HFFc6 (cell line): ENCODE data around the gene RNF213. TPM values are rescaled to one million over a fixed set of nuclear protein-coding genes. Genes with fewer than 3 reads are reported as not detected.

Experiments used
- DNase-seq: peaks from one replicate; pipeline ENCODE4 v3.0.0-alpha.2; 2018
- H3K27ac Mint-ChIP-seq: 2 replicates; pipeline ENCODE4 v1.8.0; 2020; ENCODE audit warnings: mild to moderate bottlenecking, mixed read lengths
- H3K27me3 Mint-ChIP-seq: 2 replicates; pipeline ENCODE4 v1.8.0; 2021; ENCODE audit warnings: mild to moderate bottlenecking, moderate library complexity, mixed read lengths; ENCODE audit not compliant: insufficient read depth
- H3K36me3 Mint-ChIP-seq: 2 replicates; pipeline ENCODE4 v1.8.0; 2021; ENCODE audit warnings: low read depth, mixed read lengths
- H3K4me1 Mint-ChIP-seq: 2 replicates; pipeline ENCODE4 v1.8.0; 2020; ENCODE audit warnings: low read depth, mixed read lengths
- H3K4me3 Mint-ChIP-seq: 2 replicates; pipeline ENCODE4 v1.8.0; 2020; ENCODE audit warnings: mild to moderate bottlenecking, moderate library complexity, mixed read lengths
- H3K9me3 Mint-ChIP-seq: 2 replicates; pipeline ENCODE4 v1.8.0; 2020; ENCODE audit warnings: mild to moderate bottlenecking, mixed read lengths
- CTCF ChIP-seq: fragments of 200-600 bp; sonication (generic); IDR thresholded peaks from 2 replicates; pipeline ENCODE4 v1.5.0; 2021; ENCODE audit warnings: antibody characterized with exemption, mild to moderate bottlenecking
- total RNA-seq, 6 experiments: library from RNA; stranded (reverse); fragmentation: NEBNext Ultra II Directional; extraction: Animal tissue kit (Norgen Biotek cat#: 25700); gene quantifications; 2 replicates in 1 of 6; 3 replicates in 5 of 6; pipeline ENCODE4 v1.2.3, GENCODE V29; 2021

The RNF213 gene
- total RNA-seq, 6 experiments from 2014 or later: 42.0 to 51.6 (median 48.3) TPM

- no peaks in the 10 kb centered on the region for H3K36me3 Mint-ChIP-seq
- no peaks in the 10 kb centered on the region for H3K4me1 Mint-ChIP-seq
- no peaks in the 10 kb centered on the region for H3K9me3 Mint-ChIP-seq
- no peak for TF ChIP-seq CTCF
- H3K27ac Mint-ChIP-seq: no peak overlapping the region
- no peak overlapping the region; the same call in 1 of the 2 replicates for H3K4me3 Mint-ChIP-seq
- H3K27me3 Mint-ChIP-seq: peaks cover 12% of the 10 kb centered on the region
- DNase-seq: no peak
Observed at GRCh38 chr17:80442764-80443163, 182.1 kb downstream of the RNF213 start.

- Mint-ChIP-seq H3K9me3 (no peaks in the 10 kb centered on the region), H3K4me3 (no peak overlapping the region), H3K36me3 (no peaks in the 10 kb centered on the region), H3K27ac (no peak overlapping the region), H3K4me1 (no peaks in the 10 kb centered on the region), H3K27me3 (peaks cover 18% of the 10 kb centered on the region)
- DNase-seq: no peak
- no peak for TF ChIP-seq CTCF
Observed at GRCh38 chr17:80443498-80443897, 182.8 kb downstream of the RNF213 start.

- no peaks in the 10 kb centered on the region for H3K4me1 Mint-ChIP-seq
- peaks cover 19% of the 10 kb centered on the region for H3K27me3 Mint-ChIP-seq
- DNase-seq: no peak
- H3K9me3 Mint-ChIP-seq: no peaks in the 10 kb centered on the region
- TF ChIP-seq CTCF: no peak
- H3K36me3 Mint-ChIP-seq: no peaks in the 10 kb centered on the region
- H3K27ac Mint-ChIP-seq: no peak overlapping the region
- no peak overlapping the region for H3K4me3 Mint-ChIP-seq
Observed at GRCh38 chr17:80443916-80444643, 183.4 kb downstream of the RNF213 start.

GRCh38 chr17:80444644-80444979 lies 184.0 kb downstream of the RNF213 start:
- Mint-ChIP-seq H3K4me3 (no peak overlapping the region), H3K36me3 (no peaks in the 10 kb centered on the region), H3K27ac (no peak overlapping the region), H3K4me1 (no peaks in the 10 kb centered on the region), H3K27me3 (peaks cover 19% of the 10 kb centered on the region), H3K9me3 (no peaks in the 10 kb centered on the region)
- TF ChIP-seq CTCF: no peak
- no peak for DNase-seq

- no peak overlapping the region for H3K27ac Mint-ChIP-seq
- H3K9me3 Mint-ChIP-seq: no peaks in the 10 kb centered on the region
- no peaks in the 10 kb centered on the region for H3K4me1 Mint-ChIP-seq
- H3K4me3 Mint-ChIP-seq: no peak overlapping the region
- no peak for DNase-seq
- no peak for TF ChIP-seq CTCF
- no peaks in the 10 kb centered on the region for H3K36me3 Mint-ChIP-seq
- H3K27me3 Mint-ChIP-seq: peaks cover 18% of the 10 kb centered on the region
Observed at GRCh38 chr17:80445007-80445725, 184.5 kb downstream of the RNF213 start.
